ENCODE results near the gene NHLH2. TPM values are rescaled to one million over a fixed set of nuclear protein-coding genes. Genes with fewer than 3 reads are reported as not detected.

Gene NHLH2
- not detected in 2 replicates for total RNA-seq

DNA sequence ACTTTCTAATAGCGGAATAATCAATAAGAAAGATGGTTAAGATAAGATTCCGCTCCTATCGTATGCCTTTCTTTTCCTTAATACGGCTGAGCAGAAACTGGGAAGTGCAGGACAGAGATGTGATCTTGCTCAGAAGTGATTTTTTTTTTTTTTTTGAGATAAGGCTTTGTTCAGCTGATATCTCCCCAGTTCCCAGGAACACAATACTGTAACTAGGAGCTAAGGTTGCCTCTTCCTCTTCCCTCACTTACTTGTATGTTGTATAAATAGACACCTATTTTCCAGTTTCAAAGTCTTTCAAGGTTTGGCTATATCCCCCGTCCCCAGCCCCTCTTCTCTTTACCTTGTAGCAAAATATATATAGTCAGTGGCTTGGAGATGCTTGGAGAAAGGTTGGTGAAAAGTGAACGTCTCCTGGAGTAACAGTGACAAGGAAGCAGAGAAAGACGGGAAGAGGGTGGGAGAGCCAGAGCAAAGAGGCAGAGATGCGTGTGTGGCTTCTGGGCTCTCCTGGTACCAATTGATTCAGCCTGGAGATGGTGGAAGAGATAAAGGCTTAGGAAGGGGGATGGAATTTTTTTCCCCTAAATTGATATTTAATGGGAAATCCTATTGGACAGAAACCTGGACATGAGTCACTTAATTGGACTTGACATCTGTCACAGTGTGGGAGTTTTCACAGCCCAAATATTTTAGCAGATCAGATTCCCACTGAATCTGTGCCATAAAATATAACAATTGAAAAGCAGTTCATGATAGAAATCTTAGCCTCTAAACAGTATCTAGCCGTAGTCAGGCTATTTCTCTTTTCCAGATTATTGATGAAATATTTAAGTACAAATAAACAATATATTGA is at the start of gene NHLH2:
NHLH2 (minus strand) TSS at position 522 of the 856 bp plus-strand sequence. CDS start 2,754 bp downstream, outside the sequence.

Other genes with a start within 250 kb of the NHLH2 start
- gene VANGL1, start 199.2 kb downstream of the NHLH2 start, total RNA-seq, result 11.8 and 15.2 TPM in 2 replicates
- not detected in 2 replicates for gene CASQ2, start 72.4 kb downstream of the NHLH2 start, total RNA-seq
- gene SLC22A15, start 135.4 kb upstream of the NHLH2 start, total RNA-seq, result 7.0 and 8.1 TPM in 2 replicates